ENCODE measurements around the gene KDM7A.

KDM7A gene

DNA sequence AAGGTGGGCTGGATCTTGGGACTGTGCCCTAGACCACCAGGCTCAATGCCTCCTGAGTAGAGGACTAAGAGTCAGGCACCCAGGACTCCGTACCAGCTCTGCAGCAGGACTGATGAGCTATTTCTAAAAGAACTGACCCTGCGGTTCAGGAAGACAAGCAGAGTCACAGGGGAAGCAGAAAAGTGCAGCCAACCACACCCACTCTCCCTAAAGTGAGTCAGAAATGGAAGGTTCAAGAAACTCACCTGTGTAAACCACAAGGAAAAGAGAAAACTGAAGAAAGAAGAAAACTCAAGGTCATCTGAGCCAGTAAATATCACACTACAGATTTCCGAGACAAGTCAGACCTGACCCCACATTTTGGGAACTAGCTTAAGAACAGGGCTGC, 116.5 kb downstream of the KDM7A start:
- H2AFZ ChIP-seq (ENCODE audit: low read depth, low read length): no peak overlapping the region

DNA sequence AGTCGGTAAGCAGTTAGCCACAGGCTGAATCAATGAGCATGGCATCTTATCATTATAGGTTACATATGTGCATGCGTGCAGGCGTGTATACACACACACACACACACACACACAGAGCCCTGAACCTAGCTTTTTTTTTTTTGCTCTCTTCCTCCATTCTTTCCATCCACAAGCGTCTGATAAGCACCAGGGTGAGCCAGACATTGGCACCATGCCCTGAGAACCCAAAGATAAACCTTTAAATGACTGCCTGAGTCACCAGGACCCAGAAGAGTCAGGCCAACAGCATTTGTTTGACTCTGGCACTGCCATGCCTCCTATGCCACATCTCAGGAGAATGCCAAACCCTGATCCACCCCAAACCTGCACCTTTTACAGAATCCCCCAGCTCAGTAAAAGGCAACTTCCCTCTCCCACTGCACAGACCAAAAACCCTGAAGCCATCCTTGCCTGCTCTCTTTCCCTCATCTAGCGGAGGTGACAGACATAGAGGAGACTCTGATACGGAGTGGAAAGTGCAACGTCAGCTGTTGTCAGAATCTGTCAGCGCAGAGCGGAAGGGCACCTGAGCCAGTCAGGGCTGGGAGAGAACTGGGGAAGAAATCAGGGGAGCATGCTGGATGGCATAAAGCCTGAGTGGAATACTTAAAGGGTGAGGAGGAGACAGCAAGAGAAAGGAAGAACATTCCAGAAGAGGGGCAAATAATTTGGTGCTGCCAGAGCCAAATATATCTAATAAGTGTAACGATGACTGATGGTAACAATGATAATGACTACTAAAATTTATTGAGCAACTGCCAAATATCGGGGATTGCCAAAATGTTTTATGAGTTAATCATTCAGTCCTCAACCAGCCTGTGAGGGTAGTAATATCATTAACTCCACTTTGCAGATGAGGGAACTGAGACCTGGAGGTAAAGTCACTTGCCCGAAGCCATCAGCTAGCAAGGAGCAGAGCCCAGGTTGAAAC, 117.2 kb downstream of the KDM7A start:
- H2AFZ ChIP-seq (ENCODE audit: low read depth, low read length): no peak overlapping the region

More for the DNA sequence above, 116.5 kb downstream of the KDM7A start:
- H3K9me3 ChIP-seq (ENCODE audit: low read length): peaks cover 9% of the 10 kb centered on the region
- no peaks in the 10 kb centered on the region for H3K36me3 ChIP-seq (ENCODE audit: insufficient read depth, low read length)
- no peak overlapping the region for H3K4me3 ChIP-seq (ENCODE audit: low read length)
- H3K4me1 ChIP-seq (ENCODE audit: insufficient read depth, low read length): no peaks in the 10 kb centered on the region
- H3K27me3 ChIP-seq (ENCODE audit: insufficient read depth, low read length): peaks cover 24% of the 10 kb centered on the region

DNA sequence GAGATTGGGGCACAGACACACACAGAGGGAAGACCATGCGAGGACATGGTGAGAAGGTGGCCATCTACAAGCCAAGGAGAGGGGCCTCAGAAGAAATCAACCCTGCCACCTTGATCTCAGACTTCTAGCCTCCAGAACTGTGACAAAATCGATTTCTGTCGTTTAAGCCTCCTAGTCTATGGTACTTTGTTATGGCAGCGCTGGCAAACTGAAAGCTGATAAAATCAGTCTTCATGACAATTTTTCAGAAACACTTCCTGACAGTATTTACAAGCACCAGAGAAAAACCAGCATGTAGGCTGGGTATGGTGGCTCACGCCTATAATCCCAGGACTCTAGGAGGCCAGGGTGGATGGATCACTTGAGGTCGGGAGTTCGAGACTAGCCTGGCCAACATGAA, 118.3 kb downstream of the KDM7A start:
- Histone ChIP-seq H3K27me3 (ENCODE audit: insufficient read depth, low read length) (peaks cover 24% of the 10 kb centered on the region), H3K4me1 (ENCODE audit: insufficient read depth, low read length) (no peaks in the 10 kb centered on the region), H3K4me3 (ENCODE audit: low read length) (no peak overlapping the region), H3K36me3 (ENCODE audit: insufficient read depth, low read length) (no peaks in the 10 kb centered on the region), H3K9me3 (ENCODE audit: low read length) (peaks cover 9% of the 10 kb centered on the region), H2AFZ (ENCODE audit: low read depth, low read length) (no peak overlapping the region)

More for the DNA sequence above, 117.2 kb downstream of the KDM7A start:
- no peaks in the 10 kb centered on the region for H3K36me3 ChIP-seq (ENCODE audit: insufficient read depth, low read length)
- peaks cover 9% of the 10 kb centered on the region for H3K9me3 ChIP-seq (ENCODE audit: low read length)
- no peaks in the 10 kb centered on the region for H3K4me1 ChIP-seq (ENCODE audit: insufficient read depth, low read length)
- H3K27me3 ChIP-seq (ENCODE audit: insufficient read depth, low read length): peaks cover 24% of the 10 kb centered on the region
- H3K4me3 ChIP-seq (ENCODE audit: low read length): no peak overlapping the region

DNA sequence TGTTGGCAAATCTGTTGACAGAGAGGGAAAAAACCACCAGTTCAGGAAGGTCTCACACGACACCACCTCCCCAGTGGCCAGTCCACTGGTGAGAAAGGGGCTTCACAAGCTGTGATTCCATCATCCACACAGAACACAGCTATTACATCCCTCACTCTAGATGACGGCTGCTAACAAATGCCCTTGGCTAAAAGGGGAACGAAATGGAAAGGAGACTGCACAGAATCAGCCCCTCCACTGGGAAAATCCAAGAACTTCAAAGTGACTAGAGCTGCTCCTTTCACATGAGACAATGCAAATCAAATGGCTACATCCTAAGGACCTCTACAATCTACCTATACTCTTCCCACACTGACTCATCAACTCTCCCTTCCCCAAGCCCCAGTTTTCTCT, 119.6 kb downstream of the KDM7A start:
- Histone ChIP-seq H3K27me3 (ENCODE audit: insufficient read depth, low read length) (peaks cover 16% of the 10 kb centered on the region), H3K4me1 (ENCODE audit: insufficient read depth, low read length) (no peaks in the 10 kb centered on the region), H3K36me3 (ENCODE audit: insufficient read depth, low read length) (no peaks in the 10 kb centered on the region), H2AFZ (ENCODE audit: low read depth, low read length) (no peak overlapping the region), H3K4me3 (ENCODE audit: low read length) (no peak overlapping the region), H3K9me3 (ENCODE audit: low read length) (peaks cover 6% of the 10 kb centered on the region)

DNA sequence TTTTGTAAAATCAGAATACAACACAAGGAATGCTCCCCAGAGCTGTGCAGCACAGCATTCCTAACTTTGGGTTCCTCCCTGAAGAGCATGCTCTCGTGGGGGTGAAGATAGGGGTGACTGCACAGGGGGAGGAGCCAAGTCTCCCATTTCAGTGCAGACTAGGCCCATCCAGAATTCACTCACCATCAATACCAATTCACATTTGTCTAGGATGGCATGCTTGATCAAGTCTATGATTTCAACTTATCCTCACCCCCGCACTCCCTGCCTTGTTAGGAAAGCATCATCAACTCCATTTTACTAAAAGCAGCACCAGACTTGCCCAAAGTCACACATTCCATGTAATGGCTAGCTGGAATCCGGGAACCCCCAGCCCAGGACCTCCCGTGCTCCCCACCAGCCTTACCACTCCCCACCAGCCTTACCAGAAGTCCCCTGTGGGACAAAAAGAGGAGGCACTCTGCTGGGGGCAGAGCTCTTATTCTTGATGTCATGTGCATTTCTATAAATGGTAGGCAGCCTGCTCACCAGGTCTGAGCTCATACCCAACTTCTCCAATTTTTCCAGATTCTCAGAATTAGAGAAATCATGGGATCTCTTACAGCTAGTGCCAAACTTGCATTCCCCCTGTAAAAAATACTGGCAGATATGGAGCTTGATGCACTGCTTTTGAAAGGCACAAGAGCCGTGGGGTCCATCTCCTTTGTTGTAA, 120.2 kb downstream of the KDM7A start:
- H3K9me3 ChIP-seq (ENCODE audit: low read length): peaks cover 6% of the 10 kb centered on the region
- no peaks in the 10 kb centered on the region for H3K4me1 ChIP-seq (ENCODE audit: insufficient read depth, low read length)
- H3K27me3 ChIP-seq (ENCODE audit: insufficient read depth, low read length): peaks cover 11% of the 10 kb centered on the region
- no peak overlapping the region for H3K4me3 ChIP-seq (ENCODE audit: low read length)
- no peak overlapping the region for H2AFZ ChIP-seq (ENCODE audit: low read depth, low read length)
- H3K36me3 ChIP-seq (ENCODE audit: insufficient read depth, low read length): no peaks in the 10 kb centered on the region

DNA sequence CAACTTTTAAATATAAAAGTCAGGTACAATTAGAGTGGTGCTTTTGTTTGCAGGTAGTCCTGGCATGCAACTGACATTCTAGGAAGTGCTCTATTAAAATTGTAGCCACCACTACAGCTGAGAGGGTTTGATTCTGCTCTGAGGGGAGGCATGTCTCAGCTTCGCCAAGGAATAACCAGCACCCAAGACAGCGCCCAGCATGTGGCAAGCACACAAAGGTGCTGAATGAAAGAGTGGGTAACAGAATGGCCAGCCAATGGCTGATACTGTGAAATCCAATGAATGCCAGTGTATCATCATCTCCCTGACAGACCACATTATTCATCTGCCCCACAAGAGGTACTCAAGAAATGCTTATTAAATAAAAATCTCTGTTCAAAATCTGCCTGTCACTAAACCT, 121.0 kb downstream of the KDM7A start:
- Histone ChIP-seq H3K4me3 (ENCODE audit: low read length) (no peak overlapping the region), H2AFZ (ENCODE audit: low read depth, low read length) (no peak overlapping the region), H3K27me3 (ENCODE audit: insufficient read depth, low read length) (peaks cover 4% of the 10 kb centered on the region)

DNA sequence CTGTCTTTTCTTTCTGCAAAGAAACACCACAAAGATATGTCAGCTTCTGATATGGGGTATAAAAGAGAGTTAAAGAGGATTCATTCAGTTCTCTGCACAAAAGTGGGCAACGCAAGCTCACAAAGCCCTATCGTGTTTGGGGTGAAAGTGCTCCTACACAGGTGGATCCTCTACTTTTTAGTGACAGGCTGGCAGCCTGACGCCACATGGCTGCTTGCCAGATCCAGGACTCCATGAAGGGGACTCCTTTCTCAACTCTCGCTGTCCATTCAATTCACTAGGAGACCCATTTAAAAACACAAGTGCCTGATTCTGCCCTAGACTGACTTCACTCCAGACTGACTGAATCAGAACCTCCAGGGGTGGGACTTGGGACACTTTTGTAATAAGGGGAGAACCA, 122.0 kb downstream of the KDM7A start:
- Histone ChIP-seq H3K4me1 (ENCODE audit: insufficient read depth, low read length) (no peaks in the 10 kb centered on the region), H3K36me3 (ENCODE audit: insufficient read depth, low read length) (no peaks in the 10 kb centered on the region), H2AFZ (ENCODE audit: low read depth, low read length) (no peak overlapping the region), H3K9me3 (ENCODE audit: low read length) (no peaks in the 10 kb centered on the region), H3K4me3 (ENCODE audit: low read length) (no peak overlapping the region), H3K27me3 (ENCODE audit: insufficient read depth, low read length) (no peaks in the 10 kb centered on the region)

More for the DNA sequence above, 121.0 kb downstream of the KDM7A start:
- H3K4me1 ChIP-seq (ENCODE audit: insufficient read depth, low read length): no peaks in the 10 kb centered on the region
- no peaks in the 10 kb centered on the region for H3K9me3 ChIP-seq (ENCODE audit: low read length)
- no peaks in the 10 kb centered on the region for H3K36me3 ChIP-seq (ENCODE audit: insufficient read depth, low read length)

DNA sequence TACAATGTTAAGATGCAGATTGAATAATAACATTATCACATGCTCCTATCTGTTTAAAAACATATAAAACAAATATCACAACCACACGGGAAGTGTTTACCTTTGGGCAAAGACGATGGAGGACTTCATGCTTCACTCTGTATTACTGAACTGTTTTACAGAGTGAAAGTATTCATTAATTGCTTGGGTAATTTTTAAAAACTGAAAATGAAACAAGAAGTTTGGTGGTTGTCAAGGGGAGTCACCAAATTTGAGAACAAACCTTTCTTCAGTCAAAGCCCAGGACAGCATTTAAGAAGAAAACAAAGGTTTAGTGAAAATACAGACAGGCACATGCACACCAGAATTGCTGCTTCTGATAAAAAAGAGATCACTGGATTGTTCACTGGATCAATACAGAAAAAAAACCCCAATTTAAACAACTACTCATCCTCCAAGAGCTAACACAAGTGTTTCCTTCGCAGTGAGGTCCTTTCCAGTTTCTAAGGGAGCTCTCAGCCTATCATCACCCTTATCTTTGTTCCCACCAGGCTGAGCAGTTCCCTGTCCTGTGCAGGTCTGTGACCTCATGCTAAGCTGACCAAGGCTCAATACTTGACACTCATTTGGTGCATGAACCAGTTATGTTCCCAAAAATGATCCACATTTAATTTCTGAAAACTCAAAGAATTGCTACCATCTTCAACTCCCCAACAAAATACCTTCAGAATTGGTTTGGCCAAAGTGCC, 122.8 kb downstream of the KDM7A start:
- no peaks in the 10 kb centered on the region for H3K27me3 ChIP-seq (ENCODE audit: insufficient read depth, low read length)
- H3K9me3 ChIP-seq (ENCODE audit: low read length): no peaks in the 10 kb centered on the region
- no peaks in the 10 kb centered on the region for H3K36me3 ChIP-seq (ENCODE audit: insufficient read depth, low read length)
- H3K4me3 ChIP-seq (ENCODE audit: low read length): no peak overlapping the region
- no peak overlapping the region for H2AFZ ChIP-seq (ENCODE audit: low read depth, low read length)
- H3K4me1 ChIP-seq (ENCODE audit: insufficient read depth, low read length): no peaks in the 10 kb centered on the region

DNA sequence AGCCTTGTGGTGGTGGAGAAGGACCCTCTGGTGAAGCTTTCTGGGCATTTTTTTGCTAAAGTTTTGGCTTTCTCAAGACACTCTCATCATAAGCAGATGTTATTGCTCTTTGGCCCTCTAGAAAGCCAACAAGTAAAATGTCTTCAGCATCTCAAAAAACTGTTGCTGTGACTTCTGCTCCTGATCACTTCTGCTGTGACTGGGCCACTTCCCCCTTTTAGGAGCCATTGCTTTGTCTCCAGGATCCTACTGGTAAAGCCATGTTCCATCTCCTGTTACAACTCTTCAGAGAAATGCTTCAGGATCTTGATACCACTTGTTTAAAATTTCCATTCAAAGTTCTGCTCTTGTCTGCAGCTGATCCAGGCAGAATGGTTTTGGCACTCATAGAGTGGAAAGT, 125.0 kb downstream of the KDM7A start:
- Histone ChIP-seq H2AFZ (ENCODE audit: low read depth, low read length) (no peak overlapping the region), H3K4me1 (ENCODE audit: insufficient read depth, low read length) (no peaks in the 10 kb centered on the region), H3K27me3 (ENCODE audit: insufficient read depth, low read length) (no peaks in the 10 kb centered on the region), H3K36me3 (ENCODE audit: insufficient read depth, low read length) (no peaks in the 10 kb centered on the region), H3K9me3 (ENCODE audit: low read length) (no peaks in the 10 kb centered on the region), H3K4me3 (ENCODE audit: low read length) (no peak overlapping the region)

DNA sequence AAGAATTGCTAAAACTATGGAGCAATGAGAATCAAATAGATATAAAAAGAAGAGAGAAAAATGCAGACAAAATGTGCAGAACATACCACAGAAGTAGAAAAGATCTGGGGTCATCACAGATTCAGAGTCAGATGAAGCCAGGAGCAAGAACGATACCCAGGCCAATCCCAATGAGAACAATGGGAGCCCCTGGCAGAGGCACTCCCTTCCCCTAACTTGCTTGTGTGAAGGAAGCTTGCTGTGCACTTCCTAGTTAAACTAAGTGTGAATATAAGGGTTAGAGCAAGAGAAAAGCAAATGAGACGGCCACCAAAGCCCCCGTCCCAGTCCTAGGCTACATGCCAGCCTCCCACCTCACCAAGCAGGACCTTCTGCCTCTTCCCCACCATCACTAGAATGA, 126.7 kb downstream of the KDM7A start:
- H3K9me3 ChIP-seq (ENCODE audit: low read length): no peaks in the 10 kb centered on the region
- no peaks in the 10 kb centered on the region for H3K27me3 ChIP-seq (ENCODE audit: insufficient read depth, low read length)
- H3K4me1 ChIP-seq (ENCODE audit: insufficient read depth, low read length): no peaks in the 10 kb centered on the region
- no peak overlapping the region for H2AFZ ChIP-seq (ENCODE audit: low read depth, low read length)
- no peak overlapping the region for H3K4me3 ChIP-seq (ENCODE audit: low read length)
- no peaks in the 10 kb centered on the region for H3K36me3 ChIP-seq (ENCODE audit: insufficient read depth, low read length)

DNA sequence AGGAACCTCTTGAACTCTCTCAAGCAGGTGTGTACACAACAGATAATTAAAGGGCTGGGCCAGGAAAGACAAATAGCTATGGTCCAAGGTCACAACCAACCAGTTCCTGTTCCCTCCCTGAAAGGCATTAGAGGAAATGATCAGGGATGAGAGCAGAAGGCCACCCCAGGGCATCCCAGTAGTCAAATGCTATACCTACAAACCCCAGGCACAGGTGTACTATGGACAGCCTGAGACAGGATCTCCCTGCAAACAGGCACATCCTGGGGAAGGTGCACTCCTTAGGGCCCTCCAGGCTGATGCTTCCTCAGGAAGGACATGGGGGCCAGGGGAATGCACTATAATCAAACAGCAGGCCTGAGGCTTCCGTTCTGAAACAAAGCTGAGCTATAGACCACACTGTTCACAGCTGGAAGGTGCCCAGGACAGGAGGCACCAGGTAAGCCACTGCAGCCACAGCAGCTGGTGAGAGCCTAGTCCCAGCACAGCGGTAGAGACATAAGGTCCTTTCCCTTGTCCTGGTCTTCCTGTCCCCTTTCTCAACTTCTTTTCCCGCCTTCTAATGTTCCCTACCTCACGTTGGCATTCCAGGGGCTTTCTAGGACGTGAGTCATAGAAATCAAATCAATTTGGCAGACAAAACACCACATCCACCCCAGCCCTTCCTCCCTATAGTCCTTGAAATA, 127.3 kb downstream of the KDM7A start:
- Histone ChIP-seq H3K9me3 (ENCODE audit: low read length) (no peaks in the 10 kb centered on the region), H3K4me1 (ENCODE audit: insufficient read depth, low read length) (no peaks in the 10 kb centered on the region), H2AFZ (ENCODE audit: low read depth, low read length) (no peak overlapping the region), H3K27me3 (ENCODE audit: insufficient read depth, low read length) (no peaks in the 10 kb centered on the region), H3K4me3 (ENCODE audit: low read length) (no peak overlapping the region), H3K36me3 (ENCODE audit: insufficient read depth, low read length) (no peaks in the 10 kb centered on the region)

DNA sequence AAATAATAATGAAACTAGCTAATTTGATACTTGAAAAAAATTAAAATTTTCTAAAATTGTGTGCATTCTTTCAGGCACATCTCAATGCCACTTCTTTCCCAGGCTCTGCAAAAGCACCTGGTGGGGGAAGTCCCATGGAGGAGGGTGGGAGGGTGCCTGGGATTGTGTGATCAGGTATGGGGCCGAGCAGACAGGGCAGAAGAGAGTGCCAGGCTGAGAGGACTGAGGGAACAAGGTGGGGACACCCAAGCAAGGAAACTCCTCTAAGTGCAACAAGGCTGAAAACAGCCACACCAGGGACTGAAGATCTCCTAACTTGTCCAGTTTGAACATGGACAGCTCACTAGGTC, 127.8 kb downstream of the KDM7A start:
- Histone ChIP-seq H3K27me3 (ENCODE audit: insufficient read depth, low read length) (no peaks in the 10 kb centered on the region), H3K9me3 (ENCODE audit: low read length) (no peaks in the 10 kb centered on the region), H3K4me1 (ENCODE audit: insufficient read depth, low read length) (no peaks in the 10 kb centered on the region), H3K36me3 (ENCODE audit: insufficient read depth, low read length) (no peaks in the 10 kb centered on the region), H2AFZ (ENCODE audit: low read depth, low read length) (no peak overlapping the region), H3K4me3 (ENCODE audit: low read length) (no peak overlapping the region)

All from neuron (in vitro differentiated cells).